ENCODE measurements around the gene ENTPD1.
A peak's percentile ranks its signal among the peaks of the same experiment; 100 is the strongest.
"Not testable (repeated sequence)": the region's sequence is repeated elsewhere in the genome, so short reads cannot be mapped to it uniquely, and the experiment has no call there.

Gene ENTPD1, protein sequence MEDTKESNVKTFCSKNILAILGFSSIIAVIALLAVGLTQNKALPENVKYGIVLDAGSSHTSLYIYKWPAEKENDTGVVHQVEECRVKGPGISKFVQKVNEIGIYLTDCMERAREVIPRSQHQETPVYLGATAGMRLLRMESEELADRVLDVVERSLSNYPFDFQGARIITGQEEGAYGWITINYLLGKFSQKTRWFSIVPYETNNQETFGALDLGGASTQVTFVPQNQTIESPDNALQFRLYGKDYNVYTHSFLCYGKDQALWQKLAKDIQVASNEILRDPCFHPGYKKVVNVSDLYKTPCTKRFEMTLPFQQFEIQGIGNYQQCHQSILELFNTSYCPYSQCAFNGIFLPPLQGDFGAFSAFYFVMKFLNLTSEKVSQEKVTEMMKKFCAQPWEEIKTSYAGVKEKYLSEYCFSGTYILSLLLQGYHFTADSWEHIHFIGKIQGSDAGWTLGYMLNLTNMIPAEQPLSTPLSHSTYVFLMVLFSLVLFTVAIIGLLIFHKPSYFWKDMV

GRCh38 chr10:95756041-95756761 is at the start of gene ENTPD1:
Gene ENTPD1, plus strand, starts transcription at chr10:95756163. Its CDS starts 77 bp downstream, at chr10:95756240.
- peak; percentile 4 for DNase-seq

DNA sequence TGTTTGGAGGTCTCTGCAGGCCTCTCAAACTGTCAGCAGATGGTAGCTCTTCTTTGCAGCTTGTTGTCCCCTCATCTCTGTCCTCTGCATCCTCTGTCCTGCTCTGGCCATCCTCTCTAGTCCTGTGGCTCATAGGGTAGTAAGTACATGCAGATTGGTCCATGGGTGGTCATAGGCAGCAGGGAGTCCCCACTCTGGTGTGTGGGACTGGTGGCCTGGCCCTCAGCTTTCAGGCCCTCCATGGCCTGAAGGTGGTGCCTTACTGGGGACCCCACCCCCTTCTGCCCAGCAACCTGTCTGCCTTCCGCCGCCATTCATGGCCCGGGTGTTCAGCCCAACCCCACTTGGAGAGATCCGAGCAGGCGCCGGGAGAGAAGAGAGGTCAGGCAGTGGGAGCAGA is 49.4 kb upstream of the ENTPD1 start:
- DNase-seq = no peak

GRCh38 chr10:95706990-95707389 is 49.0 kb upstream of the ENTPD1 start:
- DNase-seq = no peak

- DNase-seq = no peak
Observed at GRCh38 chr10:95711492-95711891, 44.5 kb upstream of the ENTPD1 start.

GRCh38 chr10:95716466-95716865 is 39.5 kb upstream of the ENTPD1 start:
- DNase-seq = no peak

DNA sequence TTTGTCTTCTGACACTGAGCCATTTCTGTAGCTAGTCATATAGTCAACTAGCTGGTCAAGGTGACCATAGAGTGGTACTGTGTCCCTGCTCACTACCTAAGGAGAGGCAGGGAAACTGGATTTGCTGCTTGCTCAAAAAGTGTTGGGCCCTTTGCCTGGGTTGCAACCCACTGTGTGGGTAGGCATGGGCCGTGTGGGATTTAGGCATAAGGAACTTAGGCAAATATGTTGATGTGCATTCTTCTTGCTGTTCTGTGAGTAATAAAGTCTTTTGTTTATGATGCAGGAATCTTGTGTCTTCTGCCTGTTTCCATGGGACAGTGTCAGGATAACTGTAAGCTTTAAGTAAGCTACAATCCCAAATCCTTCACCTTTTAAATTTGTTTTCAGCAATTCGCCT is 39.1 kb upstream of the ENTPD1 start:
- no peak for DNase-seq

DNA sequence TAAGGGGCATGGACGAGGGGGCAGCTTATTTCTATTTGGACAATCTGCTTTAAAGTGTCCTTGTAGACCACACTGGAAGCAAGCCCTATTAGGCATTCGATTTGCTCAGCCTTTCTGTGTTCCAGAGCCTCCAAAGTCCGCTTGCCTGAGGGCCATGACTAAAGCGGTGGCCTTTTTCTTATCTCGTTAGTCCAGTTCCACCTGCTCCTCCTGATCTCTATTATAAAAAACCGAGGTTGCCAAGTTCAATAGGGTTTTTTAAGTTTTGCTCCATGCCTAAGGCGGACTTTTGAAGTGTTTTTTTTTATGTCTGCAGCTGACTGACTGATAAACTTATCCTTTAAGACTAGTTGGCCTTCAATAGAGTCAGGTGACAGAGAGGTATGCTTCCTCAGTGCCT is 35.2 kb upstream of the ENTPD1 start:
- not testable (repeated sequence) for DNase-seq

DNA sequence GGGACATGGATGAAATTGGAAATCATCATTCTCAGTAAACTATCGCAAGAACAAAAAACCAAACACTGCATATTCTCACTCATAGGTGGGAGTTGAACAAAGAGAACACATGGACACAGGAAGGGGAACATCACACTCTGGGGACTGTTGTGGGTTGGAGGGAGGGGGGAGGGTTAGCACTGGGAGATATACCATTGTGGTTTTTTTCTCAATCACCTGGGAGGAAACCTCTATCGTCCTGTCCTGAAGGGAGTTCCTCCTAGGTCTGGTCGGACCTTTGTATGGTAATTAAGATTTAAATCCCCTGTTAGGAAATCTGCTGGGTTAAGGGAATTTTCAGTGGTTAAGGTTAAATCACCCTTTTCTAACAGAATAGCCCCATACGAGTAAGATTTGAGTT is 33.5 kb upstream of the ENTPD1 start:
- DNase-seq = not testable (repeated sequence)

- no peak for DNase-seq
Observed at GRCh38 chr10:95728526-95728925, 27.4 kb upstream of the ENTPD1 start.

DNA sequence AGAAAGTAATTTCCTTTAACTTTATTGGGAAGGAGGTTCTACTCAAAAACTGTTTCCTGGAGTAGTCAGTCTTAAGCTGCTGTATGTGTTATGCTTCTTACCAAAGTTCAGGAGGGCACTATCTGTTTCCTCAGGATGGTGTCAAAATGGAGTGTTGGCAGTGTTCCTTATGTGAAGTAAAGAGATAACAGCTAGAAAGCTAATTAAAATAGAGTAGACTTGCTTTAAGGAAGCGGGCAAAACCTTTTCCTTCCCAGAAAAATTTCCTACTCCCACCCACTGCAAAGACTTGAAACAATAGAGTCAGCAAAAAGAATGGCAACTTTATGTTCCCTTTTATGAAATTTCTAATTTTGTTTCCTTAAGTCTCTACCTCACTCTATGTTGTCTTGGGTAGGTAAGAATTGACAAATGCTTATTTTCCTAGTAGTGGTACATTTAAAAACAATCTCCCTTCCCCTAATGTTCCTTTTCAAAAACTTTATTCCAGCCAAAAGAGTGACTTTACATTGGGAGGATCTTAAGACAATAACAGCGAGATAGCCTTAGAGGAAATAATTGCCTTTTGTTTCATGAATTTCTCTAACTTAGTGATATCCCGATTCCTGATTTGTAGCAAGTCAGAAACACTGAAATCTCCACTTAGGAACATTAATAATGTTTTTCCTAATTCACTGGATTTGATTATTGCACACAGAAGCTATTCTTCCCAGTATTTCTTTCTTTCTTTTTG is 26.5 kb upstream of the ENTPD1 start:
- no peak for DNase-seq

GRCh38 chr10:95730233-95730632 is 25.7 kb upstream of the ENTPD1 start:
- DNase-seq = no peak

GRCh38 chr10:95732907-95733306 is 23.1 kb upstream of the ENTPD1 start:
- DNase-seq = not testable (repeated sequence)

GRCh38 chr10:95739056-95739455 is 16.9 kb upstream of the ENTPD1 start:
- DNase-seq = no peak

- no peak for DNase-seq
Observed at GRCh38 chr10:95741807-95742467, 14.0 kb upstream of the ENTPD1 start.

DNA sequence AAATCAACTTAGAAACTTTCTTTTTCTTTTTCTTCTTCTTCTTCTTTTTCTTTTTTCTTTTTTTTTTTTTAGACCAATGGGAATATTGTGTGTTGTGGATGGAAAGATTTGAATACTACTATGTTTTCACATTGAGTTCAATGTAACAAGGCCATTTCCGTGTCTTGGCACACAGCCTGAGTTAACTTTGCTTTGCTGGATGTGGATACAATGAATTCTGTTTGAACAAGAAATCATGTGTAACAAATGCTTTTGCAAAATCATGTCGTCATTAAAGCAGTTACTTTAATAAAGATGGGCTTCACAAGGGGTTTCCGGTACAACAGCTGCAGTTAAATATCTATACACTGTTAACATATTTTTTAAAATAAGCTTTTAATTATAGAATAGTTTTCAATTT is 13.5 kb upstream of the ENTPD1 start:
- DNase-seq = no peak

DNA sequence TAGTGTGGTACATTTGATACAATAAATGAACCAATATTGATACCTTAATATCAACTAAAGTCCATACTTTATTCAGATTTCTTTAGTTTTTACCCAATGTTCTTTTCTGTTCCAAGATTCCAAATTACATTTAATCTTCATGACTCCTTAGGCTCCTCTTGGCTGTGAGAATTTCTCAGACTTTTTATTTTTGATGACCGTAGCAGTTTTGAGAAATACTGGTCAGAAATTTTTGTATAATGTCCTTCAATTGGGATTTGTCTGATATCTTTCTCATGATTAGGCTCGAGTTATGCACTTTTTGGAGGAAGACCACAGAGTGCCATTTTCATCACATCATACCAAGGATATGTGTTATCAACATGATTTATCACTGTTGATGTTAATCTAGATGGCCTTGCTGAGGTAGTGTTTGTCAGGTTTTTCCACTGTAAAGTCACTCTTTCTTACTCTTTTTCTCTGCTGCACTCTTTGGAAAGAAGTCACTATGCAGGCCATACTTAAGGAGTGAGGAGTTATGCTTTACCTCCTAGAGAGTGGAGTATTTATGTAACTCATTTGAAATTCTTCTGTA is 12.9 kb upstream of the ENTPD1 start:
- no peak for DNase-seq

DNA sequence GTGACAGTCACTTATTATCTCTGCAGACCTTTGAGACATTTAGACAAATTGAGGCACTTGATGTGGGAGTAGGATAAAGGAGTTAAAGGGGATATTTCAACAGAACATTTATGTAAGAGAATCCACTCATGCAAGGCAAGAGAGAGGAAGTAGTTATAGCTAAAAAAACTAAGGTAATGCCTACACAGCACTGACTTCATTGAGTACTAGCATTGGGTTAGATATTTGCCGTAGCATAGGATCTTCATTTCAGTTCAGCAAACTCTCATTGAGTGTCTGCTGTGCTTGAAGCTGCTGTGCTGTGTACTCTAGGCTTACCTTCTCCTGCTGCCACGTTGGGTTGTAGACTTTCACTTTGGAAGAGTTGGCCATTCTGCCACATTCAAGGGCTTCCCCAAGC is 10.5 kb upstream of the ENTPD1 start:
- DNase-seq = no peak

- DNase-seq = no peak
Observed at GRCh38 chr10:95748349-95748748, 7.6 kb upstream of the ENTPD1 start.

DNA sequence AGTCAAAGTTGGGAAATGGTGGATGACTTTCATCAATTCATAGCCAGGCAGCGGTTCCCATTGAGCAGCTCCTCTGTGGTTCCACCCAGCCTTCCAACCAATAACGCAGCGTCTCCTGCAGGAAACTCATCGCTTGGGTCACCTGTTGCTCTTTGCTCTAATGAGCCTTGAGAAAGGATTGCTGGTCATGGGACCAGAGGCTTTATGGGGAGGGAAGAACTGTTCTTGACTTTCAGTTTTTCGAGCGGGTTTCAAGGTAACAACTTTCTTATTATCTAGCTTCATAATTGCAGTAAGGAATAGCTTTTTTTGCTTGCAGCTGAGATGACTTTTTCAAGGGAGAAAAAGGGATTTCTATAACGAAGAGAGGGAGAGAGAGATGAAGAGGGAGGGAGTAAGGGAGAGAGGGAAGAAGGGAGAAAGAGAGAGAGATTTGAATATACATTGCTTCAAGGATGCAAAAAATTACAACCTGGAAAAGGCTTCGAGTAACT is 405 bp upstream of the ENTPD1 start:
- DNase-seq = no peak

- DNase-seq = no peak
Observed at GRCh38 chr10:95756809-95757684, 1.1 kb downstream of the ENTPD1 start.

DNA sequence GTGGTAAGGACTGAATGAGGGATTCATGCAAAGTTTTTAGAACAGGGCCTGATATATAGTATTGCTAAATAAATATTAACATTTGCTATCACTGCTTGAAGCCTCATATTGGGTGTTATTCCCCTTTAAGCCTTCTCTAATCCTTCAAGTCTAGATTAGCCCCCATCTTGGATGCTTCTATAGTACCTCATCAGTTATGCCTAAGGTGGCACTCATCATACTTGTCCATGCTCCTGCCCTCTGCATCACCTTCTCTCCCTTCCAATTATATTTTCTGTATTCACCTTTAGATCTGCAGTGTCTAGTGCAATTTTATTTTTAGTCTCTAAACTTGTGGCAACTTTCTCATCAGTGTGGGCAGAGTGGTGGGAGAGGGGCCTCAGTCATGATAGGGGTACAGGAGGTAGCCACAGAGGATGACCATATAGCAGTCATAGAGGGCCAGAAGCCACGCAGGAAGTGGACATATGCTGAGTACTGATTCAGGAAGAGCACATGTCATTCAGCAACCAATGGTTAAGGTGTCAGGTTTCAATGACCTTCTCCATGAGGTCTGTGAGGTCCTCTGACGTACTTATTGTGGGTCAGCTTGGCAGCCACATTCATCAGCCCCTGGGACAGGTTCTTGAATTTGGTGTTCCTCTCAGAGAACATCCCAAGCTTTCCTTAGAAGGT is 2.5 kb downstream of the ENTPD1 start:
- DNase-seq = no peak

Measured in EL (cell line).